Left kidney (tissue), 2 donors: Measurements from ENCODE around the gene GAP43. TPM values are rescaled to one million over a fixed set of nuclear protein-coding genes. Genes with fewer than 3 reads are reported as not detected.

Source experiments
- DNase-seq: peaks from one replicate; pipeline ENCODE4 v3.0.0-alpha.2; 2013
- polyA plus RNA-seq: library from polyadenylated mRNA; unstranded; fragments of 120-200 nt; gene quantifications from one replicate; pipeline ENCODE4 v1.2.1, GENCODE V29; 2013; ENCODE audit not compliant: insufficient read length

Gene GAP43
- polyA plus RNA-seq, 1 donor: 0.30 TPM

DNA sequence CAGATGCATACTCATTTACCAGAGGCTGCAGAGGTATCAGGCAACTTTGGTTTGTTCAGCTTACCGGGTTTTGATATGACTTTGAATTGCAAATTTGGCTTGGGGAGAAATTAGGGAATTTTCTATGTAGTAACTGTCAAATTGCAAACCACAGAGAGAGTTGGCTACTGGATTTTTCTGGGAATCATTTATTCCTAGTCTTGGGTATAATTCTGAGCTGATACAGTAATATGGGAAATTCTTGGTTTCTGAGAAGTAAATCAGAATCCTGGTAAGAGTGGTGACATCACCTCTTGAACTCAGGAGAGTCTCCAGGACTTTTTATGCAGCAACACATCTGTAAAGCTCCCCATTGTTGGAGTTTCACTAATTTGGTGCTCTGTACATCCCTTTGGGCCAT lies 39.0 kb downstream of the GAP43 start:
- no peak for DNase-seq

DNA sequence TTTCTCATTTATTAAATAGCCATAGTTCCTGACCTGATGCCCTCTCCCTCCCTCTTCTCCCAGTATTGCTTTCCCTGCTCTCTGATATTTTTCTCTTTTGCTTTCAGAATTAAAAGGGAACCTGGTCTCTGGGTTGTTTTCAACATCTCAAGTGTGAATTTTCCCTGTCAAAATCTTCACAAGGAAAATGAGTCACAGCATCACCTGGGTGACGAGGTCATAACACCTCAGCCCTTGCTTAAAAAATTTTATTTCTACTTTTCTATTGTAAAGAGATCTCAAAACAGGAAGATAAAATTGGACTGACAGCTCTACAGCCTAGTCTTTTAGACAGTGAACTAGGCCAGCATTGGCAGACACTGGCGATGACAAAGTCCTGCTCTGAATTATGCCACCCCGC lies 40.1 kb downstream of the GAP43 start:
- no peak for DNase-seq

DNA sequence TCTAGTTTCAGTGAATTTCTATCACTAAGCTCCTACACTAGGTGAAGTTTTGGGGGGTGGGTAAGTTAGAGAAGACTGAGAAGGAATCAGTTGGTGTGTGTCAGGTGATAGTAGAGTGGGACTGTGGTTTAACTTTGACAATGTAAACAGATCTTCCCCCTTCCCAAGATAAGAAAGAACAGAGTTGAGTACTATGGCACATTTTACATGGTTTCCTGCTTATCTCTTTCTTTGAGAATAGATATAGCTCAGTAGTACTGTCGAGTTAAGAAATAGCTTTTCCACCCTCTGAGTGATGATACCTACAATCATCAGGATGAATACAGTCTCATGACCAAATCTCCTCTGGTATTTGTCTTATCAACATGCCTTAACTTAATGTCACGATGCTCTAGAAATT lies 42.8 kb downstream of the GAP43 start:
- DNase-seq: no peak

DNA sequence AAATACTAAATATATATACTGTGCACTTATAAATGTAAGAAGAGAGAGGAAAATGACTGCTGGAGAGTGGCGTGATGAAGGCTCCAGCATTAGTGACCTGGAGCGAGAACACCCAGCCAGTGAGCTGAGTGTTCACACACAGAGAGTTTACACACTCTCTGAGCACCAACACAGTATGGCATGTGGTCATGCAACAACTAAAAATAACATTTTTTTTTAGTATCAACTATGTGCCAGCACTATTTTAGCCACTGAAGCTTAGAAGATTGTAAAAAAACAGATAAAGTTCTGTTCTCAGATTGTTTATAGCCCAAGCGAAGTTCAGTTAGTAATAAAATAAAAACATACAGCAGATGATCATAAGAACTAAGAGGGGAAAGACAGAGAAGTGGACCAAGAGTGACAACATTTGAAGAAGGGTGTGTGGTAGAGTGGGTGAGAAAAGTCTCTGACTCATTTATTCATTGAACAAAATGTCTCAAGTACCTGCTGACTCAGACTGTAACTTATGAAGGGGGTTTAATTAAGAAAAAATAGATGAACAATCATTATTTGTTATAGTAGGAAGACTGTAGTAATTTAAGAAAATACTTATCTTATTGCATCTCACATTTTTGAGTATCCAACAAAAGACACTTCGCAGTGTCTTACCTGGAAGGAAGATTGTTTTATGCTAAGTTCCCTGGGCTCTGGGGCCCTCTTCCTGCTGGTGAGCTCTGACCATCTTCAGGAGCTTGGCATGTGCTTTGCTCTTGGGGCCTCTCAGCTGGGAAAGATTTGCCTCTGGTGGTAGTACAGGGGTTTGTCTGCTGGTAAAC lies 43.8 kb downstream of the GAP43 start:
- DNase-seq: no peak

DNA sequence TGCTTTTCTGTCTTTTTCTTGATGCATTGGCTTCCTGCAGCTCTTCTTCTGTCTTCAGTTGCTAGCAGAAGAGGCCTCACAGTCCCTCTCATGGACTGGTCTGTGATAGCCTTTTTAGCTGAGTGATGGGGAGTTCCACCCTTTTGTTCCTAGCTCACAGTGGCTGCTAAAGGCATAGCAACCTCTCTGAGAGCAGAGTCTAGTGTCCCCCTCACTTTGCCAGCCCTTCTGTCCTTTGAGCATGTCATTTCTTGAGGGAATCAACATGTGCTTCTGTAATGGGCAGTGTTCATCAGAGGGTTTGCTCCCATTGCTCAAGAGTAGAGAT lies 44.4 kb downstream of the GAP43 start:
- DNase-seq: no peak

DNA sequence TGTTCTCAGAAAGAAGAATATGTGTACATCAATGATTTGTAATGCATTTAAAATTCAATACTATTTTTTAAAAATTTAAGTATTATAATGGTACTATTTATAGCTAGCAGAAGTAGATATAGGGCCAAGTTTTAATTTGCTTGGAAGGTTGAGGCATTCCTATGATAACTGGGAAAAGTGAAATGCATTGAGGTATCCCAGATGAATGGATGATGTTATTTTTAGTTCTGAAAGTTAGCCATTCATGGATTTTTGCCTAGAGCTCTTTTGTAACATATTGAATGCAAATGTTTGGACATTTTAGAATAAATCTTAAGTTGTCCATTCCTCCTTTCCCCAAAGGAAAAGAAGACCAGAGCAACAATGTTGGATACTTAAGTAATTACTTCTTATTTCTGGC lies 47.6 kb downstream of the GAP43 start:
- no peak for DNase-seq

DNA sequence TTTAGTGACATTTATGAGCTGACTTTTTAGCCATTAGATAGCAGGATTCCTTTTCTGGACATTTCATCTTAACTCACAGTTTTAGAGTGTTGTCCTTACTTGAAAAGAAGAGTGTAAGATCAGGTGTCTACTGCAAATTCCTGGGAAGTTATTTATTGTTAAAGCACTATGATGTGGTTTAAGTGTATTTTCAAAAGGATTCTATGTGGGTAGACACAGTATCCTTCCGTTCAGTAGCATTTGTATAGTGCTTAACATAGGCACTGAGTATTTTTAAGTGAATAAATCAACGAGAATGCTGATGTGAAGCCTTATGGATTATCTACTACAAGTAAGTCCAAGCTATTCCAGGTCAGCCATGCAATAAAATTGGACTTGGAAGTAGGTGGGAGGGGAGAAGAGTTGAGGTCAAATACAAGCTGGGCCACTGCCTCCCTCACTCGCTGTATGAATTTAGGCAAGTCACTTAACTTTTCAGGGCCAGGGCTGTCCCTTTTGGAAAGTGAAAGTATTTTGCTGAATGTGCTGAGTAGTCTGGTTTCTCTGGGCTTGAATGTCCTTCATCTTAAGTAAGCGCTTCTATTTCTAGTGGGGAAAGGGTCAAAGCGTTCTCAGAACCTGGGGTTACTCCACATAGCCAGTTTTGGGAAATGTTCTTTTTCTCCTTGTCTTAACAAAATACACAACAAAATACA lies 48.6 kb downstream of the GAP43 start:
- no peak for DNase-seq

DNA sequence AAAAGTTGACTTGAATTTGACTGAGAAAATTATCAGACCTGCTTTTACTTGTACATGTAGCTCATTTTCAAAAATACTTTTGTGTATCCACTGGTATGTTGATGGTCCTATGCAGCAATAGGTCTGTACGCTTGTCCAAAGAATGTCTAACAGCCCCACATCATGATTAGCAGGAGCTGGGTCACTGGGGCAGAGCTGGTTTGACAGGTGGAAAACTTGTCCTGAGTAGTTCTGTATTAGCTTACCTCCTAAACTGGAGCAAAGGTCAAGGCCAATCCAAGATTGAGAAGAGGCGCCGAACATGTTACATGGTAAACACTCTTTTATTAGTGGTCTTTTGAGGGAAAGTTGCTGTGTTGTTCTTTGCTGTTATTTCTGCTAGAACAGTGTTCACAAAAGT lies 50.6 kb downstream of the GAP43 start:
- DNase-seq: no peak

DNA sequence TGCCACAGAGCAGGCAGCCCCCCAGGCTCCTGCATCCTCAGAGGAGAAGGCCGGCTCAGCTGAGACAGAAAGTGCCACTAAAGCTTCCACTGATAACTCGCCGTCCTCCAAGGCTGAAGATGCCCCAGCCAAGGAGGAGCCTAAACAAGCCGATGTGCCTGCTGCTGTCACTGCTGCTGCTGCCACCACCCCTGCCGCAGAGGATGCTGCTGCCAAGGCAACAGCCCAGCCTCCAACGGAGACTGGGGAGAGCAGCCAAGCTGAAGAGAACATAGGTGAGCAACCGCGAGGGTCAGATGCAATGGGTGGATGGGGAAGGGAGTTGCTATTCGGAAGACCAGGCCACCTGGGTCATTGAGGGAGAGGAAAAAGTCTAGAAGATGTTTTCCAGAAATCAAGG lies 53.0 kb downstream of the GAP43 start:
- DNase-seq: no peak

DNA sequence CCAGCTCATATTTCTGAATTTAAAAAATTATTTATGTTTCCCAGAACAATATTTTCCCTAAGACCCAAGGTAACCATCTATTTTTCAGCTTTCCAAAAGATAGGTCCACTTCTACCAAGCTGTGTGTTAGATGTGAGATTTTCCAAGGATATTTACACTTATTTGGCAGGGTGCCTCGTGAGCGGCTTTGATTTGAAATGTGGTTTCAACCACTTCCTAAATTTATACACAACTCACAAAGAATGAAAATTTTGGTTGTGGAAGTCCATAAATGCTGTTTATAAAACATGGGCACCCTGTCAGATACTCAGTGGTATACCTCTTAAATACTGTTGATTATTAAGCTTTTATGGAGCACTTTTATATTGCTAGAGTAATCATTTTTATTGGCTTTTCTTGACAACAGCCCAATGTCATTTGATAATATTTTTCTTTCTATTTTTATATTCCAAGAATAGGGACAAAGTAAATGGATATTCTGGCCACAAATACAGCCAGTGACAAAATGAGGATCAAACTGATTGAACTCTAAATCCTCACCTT lies 57.6 kb downstream of the GAP43 start:
- no peak for DNase-seq

DNA sequence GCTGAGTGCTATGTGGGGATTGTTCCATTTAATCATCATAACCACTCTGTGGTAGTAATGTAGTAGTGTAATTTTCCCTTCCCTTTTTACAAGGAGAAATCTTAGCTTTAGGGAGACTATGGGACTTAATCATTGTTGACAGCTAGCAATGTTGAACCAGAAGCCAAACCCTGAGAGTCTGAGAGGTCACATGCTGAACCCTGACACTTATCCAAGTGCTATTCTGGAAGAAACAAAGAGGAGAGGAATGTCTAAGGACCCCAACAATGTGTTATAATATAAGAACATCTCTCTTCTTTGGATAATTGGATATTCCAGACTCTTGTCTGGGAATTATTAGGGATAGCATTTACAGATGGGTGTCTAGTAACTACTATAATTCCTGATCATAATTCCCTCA lies 58.4 kb downstream of the GAP43 start:
- no peak for DNase-seq

DNA sequence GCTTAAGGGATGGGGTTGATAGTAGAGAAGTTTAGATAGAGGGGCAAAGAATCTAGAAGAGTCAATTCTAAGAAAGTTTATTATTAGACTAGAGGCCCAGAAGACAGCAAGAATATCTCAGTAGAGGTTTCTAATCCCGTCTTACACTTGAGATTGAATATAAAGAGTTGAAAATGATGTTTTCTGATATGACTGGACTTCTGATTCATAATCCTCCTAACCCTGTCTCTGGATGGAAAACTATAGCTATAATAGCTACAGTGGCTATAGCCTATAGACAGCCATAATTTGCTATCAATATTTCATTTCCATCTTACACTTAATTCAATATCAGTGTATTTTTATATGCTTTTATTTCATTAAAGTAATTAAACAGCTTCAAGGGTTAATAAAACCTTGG lies 60.0 kb downstream of the GAP43 start:
- DNase-seq: no peak

DNA sequence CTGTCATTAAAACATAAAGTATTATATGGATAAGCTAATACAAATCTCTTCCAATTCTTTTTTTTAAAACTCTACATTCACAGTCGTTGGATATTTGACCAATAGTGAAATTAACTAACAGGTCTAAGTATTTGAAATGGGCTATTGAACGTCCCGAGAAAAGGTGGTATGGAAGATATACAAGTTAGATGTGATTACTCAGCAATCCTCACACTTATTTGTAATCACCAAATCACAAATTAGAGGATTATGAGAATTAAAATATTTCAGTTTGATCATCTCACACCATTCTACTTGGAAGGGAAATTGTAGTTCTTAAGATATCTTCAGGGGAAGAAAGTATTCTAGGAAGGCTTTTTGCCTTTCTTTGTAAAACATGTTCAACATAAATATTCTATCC lies 60.5 kb downstream of the GAP43 start:
- DNase-seq: no peak

DNA sequence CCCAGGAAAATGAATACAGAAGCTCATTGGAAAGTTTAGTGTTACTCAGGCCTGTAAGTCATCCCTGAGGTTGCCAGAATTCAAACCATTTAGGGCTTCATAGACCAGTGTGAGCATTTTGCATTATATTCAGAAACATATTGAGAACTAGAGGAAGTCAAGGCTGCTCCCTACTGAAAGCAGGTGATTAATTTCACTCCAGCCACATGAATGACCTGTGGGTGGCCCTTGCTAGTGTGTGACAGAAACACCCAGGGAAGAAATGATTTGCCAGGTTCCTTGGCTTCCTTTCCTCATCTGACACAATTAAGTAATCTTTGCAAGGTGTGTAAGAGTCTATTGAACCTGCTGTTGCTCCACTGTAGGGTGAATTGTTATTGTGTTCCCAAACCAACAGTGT lies 61.8 kb downstream of the GAP43 start:
- DNase-seq: no peak

DNA sequence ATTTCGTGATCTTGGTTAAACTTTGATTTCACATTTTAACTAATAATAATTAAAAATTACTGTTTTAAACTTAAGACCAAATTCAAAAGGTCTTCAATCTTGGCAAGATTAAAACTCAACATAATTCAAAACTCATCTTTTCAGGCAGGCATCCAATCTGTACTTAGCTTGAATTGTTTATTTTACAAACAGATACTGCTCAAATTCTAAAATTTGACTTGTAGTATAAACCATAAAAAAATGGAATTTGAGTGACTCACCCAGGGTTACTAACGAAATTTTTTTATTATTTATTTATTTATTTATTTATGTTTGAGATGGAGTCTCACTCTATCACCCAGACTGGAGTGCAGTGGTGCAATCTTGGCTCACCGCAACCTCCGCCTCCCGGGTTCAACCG lies 64.4 kb downstream of the GAP43 start:
- no peak for DNase-seq

DNA sequence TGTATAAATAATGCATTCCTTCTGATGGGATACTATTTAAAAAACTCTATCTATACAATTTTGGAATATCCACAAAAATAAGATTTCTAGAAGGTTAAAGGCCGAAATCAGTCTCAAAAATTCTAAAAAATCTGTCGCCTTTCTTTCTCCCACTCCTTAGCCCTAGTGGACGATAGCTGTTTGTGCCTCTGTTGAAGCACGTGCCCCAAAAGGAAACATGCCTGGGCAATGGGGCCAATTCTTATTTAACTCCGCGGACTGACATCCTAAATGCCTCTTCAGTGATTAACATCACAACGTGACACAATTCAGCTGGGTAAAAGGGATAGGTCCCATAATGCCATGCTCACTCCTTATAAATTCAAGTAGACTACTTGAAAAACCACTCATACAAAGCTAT lies 65.1 kb downstream of the GAP43 start:
- no peak for DNase-seq

DNA sequence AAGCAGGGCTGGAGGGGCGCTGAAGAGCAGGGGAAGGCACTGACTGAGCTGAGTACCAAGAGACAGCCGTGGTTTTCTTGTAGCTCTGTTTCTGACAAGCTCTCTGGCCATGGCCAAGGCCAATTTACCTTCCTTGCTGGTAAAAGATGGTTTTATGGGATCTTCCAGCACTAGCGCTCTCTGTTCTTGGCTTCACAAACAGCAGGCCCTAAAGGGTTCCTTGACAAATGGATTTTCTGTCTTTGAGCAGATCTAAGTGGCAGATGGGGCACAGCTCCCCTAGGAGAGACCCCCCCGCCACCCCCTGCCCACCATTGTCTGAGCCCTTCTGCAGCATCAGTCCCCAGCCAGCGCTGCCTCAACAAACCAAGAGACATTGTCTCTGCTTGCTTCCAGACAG lies 66.6 kb downstream of the GAP43 start:
- DNase-seq: no peak

DNA sequence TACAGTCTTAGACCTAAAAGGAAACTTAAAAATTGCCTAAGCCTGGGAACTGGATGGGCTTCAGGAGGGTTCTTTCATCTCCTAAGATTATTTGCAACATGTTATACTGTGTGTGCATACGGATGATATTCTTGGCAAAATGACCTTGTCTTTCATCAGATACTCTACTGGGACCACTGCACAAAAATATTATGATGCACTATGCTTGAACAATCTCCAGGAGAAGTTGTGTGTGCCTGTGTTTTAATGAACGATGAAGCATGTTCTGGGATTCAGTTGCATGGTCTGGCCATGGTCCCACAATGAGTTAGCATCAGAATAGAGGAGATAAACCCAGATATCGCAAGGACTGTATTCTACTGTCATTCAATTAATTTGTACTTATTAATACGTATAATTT lies 68.7 kb downstream of the GAP43 start:
- DNase-seq: no peak

DNA sequence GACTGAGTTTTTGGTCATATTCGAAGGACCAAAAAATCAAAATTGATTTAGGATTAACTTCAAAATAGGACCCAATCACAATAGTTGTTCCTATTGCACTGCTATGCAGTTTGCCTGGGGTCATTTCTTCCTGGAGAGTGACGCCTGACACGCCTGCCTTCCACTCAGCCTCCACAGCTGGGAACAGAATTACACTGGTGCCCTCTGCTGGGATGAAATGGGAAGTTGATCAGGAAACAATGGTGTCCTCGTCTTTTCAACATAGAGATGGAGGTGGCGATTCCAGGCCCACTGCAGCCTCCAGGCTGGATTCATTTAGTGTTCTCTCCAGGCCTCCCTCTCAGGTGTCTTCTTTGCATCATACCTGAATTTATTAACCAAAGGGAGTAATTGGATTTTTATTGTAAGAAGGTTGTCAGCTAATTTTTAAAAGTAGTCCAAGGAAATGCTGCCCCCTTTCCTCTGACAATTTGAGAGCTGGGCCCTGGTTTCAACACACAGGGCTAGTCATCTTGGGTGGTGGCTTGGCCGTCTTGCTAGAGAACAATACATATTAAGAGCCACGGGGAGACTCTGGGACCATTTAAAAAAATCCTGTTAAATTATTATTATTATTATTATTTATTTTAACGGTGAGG lies 69.7 kb downstream of the GAP43 start:
- DNase-seq: peak; percentile 82

DNA sequence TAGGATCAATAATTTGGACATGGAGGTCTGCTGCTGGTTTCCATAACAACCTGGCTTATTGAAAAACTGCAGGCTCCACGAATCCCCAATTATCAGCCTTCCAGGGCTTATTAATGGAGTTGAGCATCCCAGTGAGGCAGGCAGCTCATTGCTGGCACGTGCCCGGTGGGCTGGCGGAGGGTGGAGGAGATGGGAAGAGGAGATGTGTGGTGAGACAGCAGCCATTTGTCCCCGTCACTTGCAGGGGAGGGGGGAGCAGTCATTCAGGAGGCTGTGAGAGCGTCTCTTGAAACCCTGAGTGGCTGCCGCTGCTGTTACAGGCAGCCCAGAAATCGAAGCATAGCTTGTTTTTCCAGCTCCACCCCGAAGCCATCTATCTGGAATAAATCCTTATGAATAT lies 70.6 kb downstream of the GAP43 start:
- DNase-seq: no peak

DNA sequence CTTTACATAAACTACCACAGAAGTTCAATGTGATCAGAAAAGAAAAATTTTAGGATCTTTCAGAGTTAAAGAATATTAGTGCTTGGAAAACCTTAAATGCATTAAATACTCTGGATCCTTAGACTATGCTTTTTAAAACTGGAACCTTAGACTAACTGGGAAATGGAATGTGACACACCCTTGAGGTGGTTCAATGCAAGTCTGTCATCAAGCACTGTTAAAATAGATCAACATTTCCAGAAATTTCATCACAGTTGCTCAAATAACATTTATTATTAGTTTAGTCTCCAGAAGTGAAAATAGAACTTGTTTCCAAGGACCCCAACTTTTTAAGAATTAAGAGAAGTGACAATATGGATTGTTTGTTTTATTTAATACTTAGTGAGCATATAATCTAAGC lies 71.8 kb downstream of the GAP43 start:
- DNase-seq: no peak

DNA sequence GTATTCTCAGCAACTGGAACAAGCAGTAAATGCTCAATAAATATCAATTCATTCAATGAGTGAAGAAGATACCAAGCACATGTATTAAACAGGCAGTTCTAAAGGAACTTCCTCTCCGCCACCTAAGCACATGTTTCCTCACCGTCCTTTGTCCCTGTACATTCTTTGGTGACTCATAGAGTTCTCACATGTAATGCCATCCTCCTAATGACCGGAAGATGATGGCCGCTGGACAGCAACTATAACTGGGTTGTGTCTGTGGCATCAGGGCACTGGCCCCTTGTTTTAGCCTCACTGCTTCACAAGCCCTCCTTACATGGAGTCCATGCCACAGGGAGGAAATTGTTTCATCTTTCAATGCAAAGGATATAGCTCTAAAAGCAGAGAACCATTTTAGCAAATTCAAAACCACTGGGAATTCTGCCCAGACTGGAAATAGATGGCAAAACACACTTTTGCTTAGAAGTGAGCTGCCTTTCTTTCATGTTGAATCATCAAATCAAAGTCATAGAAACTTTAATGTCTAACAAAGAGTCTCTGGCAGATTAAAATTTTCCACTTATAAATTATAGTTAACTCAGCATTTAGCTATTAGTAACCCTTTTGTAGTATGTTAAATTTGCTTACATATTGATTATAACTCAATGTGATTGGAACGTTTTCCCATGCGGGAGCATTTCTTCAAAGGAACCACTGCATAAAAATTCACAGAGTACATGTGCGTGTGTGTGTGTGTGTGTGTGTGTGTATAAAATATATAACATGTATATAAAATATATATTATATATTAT lies 74.1 kb downstream of the GAP43 start:
- no peak for DNase-seq
